ENCODE data around the gene CDC14A. TPM values are rescaled to one million over a fixed set of nuclear protein-coding genes. Genes with fewer than 3 reads are reported as not detected.

CDC14A gene
- polyA plus RNA-seq, 1 of the 3 experiments (the other 2 are of a cell fraction) = 2.2 TPM

DNA sequence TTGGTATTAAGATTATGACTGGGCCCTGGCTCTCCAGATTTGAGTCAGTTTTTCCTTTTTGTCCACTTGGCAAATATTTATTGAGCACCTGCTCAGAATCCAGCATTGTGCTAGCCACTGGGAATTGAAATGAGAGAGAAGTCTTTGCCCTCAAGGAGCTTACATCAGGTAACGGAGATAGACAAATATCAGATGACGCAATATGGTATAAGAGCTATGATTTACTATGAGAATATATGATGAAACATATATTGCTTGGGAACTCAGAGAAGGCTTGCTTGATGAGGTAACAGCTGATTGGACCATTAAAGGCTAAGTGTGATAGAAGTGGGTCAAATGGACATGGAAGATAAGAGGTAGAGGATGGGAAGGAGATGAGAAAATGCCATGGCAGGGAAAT is 144.6 kb downstream of the CDC14A start:
- TF ChIP-seq RCOR1 (IDR thresholded peaks at IDR 0.05; ENCODE audit: low read length) (no peak), MAX (IDR thresholded peaks at IDR 0.05; ENCODE audit: low read depth) (no peak), FOXM1 (IDR thresholded peaks at IDR 0.05; ENCODE audit: low read depth) (no peak), PBX3 (IDR thresholded peaks at IDR 0.05) (no peak), SIN3A (IDR thresholded peaks at IDR 0.05; ENCODE audit: borderline replicate concordance, low read depth, low read length) (no peak), FOSL2 (IDR thresholded peaks at IDR 0.05; ENCODE audit: borderline replicate concordance, low read depth) (no peak), ELF1 (IDR thresholded peaks at IDR 0.05) (no peak), JUND (IDR thresholded peaks at IDR 0.05) (no peak), CHD2 (IDR thresholded peaks at IDR 0.05; ENCODE audit: low read length, partially characterized antibody) (no peak), EP300 (IDR thresholded peaks at IDR 0.05; ENCODE audit: borderline replicate concordance in 1 of 2, low read depth in 1 of 2, low read length in 1 of 2) (no peak), NRF1 (IDR thresholded peaks at IDR 0.05; ENCODE audit: low read depth, low read length) (no peak), FOXJ3 (CRISPR knock-in tag; IDR thresholded peaks at IDR 0.05) (no peak), GATA2 (CRISPR knock-in tag; IDR thresholded peaks at IDR 0.05) (no peak), NFIC (IDR thresholded peaks at IDR 0.05; ENCODE audit: borderline replicate concordance) (no peak)
- TF ChIP-seq, protein P1, sequence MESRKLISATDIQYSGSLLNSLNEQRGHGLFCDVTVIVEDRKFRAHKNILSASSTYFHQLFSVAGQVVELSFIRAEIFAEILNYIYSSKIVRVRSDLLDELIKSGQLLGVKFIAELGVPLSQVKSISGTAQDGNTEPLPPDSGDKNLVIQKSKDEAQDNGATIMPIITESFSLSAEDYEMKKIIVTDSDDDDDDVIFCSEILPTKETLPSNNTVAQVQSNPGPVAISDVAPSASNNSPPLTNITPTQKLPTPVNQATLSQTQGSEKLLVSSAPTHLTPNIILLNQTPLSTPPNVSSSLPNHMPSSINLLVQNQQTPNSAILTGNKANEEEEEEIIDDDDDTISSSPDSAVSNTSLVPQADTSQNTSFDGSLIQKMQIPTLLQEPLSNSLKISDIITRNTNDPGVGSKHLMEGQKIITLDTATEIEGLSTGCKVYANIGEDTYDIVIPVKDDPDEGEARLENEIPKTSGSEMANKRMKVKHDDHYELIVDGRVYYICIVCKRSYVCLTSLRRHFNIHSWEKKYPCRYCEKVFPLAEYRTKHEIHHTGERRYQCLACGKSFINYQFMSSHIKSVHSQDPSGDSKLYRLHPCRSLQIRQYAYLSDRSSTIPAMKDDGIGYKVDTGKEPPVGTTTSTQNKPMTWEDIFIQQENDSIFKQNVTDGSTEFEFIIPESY (IDR thresholded peaks at IDR 0.05; ENCODE audit: borderline replicate concordance, low read depth) = no peak
- TF ChIP-seq, protein P2, sequence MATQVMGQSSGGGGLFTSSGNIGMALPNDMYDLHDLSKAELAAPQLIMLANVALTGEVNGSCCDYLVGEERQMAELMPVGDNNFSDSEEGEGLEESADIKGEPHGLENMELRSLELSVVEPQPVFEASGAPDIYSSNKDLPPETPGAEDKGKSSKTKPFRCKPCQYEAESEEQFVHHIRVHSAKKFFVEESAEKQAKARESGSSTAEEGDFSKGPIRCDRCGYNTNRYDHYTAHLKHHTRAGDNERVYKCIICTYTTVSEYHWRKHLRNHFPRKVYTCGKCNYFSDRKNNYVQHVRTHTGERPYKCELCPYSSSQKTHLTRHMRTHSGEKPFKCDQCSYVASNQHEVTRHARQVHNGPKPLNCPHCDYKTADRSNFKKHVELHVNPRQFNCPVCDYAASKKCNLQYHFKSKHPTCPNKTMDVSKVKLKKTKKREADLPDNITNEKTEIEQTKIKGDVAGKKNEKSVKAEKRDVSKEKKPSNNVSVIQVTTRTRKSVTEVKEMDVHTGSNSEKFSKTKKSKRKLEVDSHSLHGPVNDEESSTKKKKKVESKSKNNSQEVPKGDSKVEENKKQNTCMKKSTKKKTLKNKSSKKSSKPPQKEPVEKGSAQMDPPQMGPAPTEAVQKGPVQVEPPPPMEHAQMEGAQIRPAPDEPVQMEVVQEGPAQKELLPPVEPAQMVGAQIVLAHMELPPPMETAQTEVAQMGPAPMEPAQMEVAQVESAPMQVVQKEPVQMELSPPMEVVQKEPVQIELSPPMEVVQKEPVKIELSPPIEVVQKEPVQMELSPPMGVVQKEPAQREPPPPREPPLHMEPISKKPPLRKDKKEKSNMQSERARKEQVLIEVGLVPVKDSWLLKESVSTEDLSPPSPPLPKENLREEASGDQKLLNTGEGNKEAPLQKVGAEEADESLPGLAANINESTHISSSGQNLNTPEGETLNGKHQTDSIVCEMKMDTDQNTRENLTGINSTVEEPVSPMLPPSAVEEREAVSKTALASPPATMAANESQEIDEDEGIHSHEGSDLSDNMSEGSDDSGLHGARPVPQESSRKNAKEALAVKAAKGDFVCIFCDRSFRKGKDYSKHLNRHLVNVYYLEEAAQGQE (IDR thresholded peaks at IDR 0.05; ENCODE audit: low read depth, low read length) = no peak
- no peaks in the 10 kb centered on the region for H3K9me3 ChIP-seq
- H2AFZ ChIP-seq (ENCODE audit: low read depth) = no peak overlapping the region
- no peaks in the 10 kb centered on the region for H3F3A ChIP-seq (replicated peaks; ENCODE audit: insufficient read depth)
- H3K4me1 ChIP-seq (ENCODE audit: control insufficient read depth in 1 of 2, insufficient read depth in 2 of 2, low read depth in 1 of 2, low read length in 1 of 2) = no peaks in the 10 kb centered on the region
- no peaks in the 10 kb centered on the region for H3K9me2 ChIP-seq
- CTCF ChIA-PET = interaction anchor here (1.1 to 1.9 kb wide), 3 partner anchors 33 to 372 kb away, joined by 3 to 9 read pairs (median 3); no protein-coding TSS in a partner anchor
- 97% methylated on average over 2 of the region's 2 CpGs for WGBS (ENCODE audit: low lambda C conversion rate)
- DNase-seq = no peak
- no peaks in the 10 kb centered on the region for H3K27me3 ChIP-seq (ENCODE audit: insufficient read depth)
- peaks cover 6 to 7% of the 10 kb centered on the region in 2 experiments for H3K36me3 ChIP-seq (replicated peaks in 1 of 2; ENCODE audit: control insufficient read depth in 1 of 2, insufficient read depth in 2 of 2, low read length in 1 of 2)
- no peak overlapping the region for H3K4me3 ChIP-seq (ENCODE audit: low read depth in 2 of 2, low read length in 1 of 2)
- no peaks in the 10 kb centered on the region for H3K79me2 ChIP-seq (ENCODE audit: insufficient read depth)
- no peaks in the 10 kb centered on the region for H4K20me1 ChIP-seq (ENCODE audit: insufficient read depth)
- no peak overlapping the region for H3K4me2 ChIP-seq
- H3K9ac ChIP-seq = no peak overlapping the region
- no peak overlapping the region for H3K27ac ChIP-seq (ENCODE audit: low read depth in 2 of 2, low read length in 1 of 2)
- POLR2A ChIA-PET = no interaction called here

Data from SK-N-SH (cell line).